Measurements from ENCODE around the gene PFKL.
"Not testable (repeated sequence)": the region's sequence is repeated elsewhere in the genome, so short reads cannot be mapped to it uniquely, and the experiment has no call there.

The PFKL gene

DNA sequence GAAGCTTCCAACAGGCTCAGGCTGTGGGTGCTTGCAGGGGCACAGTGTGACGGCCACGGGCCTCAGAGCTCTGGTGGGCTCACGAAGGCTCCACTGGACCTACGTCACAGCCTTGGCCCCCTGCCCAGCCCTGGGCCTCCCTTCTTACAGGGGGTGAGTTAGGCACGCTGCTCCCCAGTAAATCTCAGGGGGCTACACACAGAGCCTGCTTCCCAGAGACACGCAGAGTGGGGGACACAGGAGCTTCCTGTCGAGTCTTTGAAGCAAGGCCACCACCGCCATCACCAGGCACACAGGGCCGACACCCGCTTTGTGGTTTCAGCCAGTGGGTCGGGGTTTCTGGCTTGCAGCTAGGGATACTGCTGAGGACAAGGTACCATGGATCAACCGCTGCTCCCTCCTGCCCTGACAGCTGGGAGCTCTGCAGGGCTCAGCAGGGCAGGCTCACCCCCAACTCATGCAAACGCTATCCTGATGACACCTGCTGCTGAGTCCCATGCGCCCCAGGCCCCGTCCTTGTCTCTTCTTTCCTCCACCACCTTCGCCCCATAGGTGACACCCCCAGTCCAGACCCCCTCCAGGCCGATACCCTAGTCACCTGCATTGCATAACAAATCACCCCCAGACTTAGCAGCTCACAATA is 44.8 kb downstream of the PFKL start:
- DNase-seq (ENCODE audit: low read depth in 2 of 2): no peak

DNA sequence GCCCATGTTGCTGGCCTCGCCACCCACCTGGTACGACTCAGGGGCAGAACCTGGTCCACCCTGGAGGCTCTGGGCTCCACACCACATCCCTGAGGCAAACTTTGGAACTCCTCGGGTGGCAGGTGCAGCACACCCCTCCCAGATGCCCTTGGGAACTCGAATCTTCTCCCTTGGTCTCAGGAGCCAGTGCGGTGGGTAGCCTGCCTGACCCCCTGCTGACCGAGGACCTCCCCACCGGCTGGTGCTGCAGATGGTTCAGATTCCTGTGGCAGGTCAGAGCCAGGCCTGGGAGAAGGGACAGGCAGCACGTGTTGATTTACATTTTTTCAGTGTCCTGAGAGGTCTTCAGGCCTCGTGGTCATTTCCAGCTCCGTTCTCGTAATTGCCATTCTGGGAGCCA is 45.6 kb downstream of the PFKL start:
- DNase-seq (ENCODE audit: low read depth in 2 of 2): no peak

DNA sequence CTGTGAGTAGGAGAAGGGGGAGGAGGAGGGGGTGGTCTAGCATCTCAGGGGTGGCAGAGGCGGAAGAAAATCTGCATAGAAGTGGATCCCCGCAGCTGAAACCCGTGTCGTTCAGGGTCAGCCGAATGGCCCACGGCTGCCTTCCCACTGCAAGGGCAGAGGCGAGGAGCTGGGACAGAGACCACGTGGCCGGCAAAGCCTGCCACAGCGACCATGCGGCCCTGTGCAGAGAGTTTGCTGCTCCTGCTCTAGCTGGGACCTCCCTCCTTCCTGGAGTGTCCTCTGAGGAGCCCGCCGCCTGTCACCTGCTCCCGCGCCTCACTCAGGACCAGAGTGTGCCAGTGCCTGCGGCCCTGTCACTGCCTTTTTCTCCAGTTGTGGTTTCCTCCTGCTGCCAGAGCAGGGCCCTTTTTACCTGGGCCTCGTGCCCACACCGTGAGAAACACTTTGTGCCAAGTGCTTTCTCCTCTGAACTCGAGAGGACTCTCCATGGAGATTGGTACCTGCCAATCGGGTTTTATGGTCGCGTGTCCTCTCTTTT is 48.1 kb downstream of the PFKL start:
- DNase-seq (ENCODE audit: low read depth in 2 of 2): no peak

DNA sequence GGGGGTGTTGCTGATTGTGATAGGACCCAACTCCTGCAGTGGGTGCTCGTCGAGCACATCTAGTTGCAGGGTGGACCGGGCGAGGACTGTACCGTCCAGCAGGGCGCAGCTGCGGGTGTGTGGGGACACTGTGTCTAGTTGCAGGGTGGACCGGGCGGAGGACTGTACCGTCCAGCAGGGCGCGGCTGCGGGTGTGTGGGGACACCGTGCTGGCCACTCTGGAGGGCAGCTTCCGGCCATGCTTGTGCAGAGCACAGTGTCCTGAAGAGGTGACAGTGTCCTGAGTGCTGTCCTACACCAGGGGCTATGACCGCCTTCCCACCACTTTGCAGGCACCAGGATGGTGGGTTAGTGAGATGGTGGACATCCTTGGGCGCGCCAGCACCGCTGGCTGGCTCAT is 49.0 kb downstream of the PFKL start:
- no peak for DNase-seq (ENCODE audit: low read depth in 2 of 2)

DNA sequence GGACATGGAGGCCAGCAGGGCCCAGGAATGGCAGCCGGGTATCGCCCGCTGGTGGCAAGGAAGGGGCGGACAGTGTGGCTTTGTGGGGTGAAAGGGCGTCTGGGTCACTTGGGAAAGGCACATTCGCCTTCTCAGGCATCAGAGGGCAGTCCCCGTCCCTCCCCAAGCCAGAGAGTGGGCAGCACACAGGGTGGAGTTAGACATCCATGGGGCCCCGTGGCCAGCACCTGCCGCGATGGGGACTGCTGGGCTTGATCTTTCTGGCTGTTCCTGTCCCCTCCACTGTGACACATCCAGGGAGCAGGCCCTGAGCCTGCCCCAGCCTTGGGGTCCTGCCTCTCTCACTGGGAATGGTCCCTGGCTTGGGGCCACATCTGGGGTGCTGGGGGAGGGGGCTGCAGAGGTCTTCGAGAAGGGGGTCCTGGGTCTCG is 49.6 kb downstream of the PFKL start:
- DNase-seq (ENCODE audit: low read depth in 2 of 2): no peak

DNA sequence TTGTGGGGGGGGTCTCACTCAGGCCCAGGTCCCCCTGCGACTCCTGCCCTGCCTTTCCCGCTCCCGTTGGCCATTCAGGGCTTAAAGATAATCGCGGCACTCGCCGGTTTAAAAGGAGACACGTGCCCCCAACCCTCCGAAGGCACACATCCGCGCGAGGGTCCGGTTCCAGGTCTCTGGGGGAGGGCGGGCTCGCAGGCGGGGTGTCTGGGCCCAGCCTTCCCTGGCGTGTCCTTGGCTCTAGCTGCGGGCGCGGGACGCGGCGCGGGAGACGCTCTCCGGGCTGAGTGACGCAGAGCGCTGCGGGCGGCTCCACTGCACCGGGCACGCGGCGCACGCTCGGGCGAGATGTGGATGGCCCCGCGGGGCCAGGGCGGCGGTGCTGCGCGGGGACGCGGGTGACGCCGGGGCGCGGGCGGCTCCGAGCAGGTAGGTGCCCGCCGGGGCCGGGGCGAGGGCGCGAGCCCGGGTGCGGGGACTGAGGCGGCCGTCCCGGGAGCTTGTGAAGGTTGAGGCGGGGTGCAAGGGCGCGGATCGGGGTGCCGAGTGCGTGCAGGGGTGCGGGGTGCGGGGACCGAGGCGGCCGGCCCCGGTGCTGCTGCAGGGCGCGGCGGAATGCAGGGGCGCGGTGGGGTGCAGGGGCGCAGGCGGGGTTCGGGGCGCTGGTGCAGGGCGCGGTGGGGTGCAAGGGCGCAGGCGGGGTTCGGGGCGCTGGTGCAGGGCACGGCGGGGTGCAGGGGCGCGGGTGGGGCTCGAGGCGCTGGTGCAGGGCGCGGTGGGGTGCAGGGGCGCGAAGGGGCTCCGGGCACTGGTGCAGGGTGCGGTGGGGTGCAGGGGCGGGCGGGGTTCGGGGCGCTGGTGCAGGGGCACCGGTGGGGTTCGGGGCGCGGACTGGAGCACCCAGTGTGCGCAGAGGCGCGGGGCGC is 50.3 kb downstream of the PFKL start:
- DNase-seq (ENCODE audit: low read depth in 2 of 2): no peak

DNA sequence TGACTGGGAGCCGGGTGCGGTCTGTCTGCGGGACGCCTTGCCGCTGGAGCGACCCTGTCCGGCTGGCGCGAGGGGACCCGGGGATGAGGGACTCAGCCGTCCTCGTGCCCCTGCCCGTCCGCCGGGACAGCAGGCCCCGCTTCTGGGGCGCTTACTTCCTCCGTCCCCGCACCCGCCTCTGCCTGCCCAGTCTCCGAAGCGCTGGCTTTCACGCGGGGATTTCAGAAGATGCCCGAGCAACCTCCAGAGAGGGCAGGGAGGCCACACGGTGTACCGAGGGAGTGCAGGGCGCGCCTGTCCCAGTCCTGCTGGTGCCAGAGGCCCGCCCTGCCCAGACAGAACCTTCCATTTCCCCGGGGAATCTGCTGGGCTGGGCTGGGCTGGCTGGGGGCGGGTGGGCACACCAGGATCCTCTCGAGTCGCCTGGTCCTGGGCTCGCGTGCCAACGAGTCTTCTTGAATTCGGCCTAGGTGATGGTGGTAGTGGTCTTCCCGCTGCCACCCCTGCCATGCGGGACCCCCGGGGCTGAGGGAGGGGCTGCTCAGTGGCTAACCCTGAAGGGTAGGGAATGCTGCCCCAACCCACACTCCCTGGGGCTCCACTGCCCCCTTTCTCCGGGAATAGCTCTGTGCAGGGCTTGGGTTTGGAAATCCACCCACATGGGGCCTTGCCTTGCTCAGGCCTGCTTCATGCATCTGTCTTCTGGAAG is 51.1 kb downstream of the PFKL start:
- DNase-seq (ENCODE audit: low read depth in 2 of 2): no peak

DNA sequence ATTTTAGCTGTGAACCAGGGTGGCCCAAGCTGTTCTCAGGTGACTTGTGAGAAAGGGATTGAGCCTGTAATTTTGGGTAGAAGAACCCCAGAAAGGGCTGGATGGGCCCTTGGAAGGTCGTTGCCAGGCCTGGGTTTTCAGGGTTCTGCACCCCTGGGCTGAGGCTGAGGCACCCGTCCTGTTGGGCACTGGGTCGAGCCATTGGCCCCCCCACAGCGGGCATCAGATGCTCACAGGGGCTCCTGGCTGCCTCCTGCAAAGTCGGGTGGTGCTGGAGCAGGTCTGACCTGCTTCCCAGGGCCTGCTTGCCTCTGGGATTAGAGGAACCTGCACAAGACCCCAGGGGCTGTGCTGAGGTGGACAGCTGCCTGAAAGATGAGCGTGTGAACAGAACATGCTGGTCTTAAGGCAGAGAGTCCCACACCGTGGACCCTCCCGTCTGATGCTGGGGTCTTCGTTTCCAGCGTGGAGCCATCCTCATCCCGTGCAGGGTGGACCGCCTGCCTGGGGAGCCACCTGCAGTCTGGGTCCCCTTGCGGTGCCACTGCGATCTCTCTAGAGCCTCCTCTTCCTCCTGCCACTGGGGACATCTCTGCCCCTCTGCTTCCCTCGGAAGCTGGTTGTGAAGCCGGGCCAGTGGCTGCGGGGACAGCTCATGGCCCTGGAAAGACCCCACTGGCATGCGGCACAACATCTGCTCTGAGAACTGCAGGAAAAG is 51.8 kb downstream of the PFKL start:
- DNase-seq (ENCODE audit: low read depth in 2 of 2): no peak

DNA sequence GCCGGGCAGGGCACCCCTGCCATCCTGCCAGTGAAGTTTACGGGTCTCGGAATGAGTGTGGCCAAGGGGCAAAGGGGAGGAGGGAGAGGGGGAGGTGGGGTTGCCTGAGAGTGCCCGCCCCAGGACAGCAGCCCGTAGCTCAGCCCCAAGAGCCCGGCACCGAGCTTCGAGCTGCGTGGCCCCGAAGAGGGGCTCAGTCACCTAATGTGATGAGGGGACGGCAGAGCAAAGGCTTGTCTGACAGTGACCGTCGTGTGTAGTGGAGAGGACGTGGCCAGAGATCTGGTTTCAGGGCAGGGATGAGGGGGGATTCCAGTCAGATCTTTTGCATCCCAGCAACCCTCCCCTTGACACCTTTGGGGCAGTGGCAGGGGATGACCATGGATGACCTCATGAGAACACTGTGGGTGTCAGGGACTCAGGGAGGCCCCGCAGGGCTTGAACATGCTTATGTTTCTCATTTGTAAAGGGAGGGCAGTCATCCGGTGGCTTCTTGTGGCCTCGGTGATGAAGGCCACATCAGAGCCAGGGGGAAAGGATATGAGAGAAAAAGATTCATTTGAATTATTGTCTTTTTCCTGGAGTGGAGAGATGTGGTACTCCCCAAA is 52.5 kb downstream of the PFKL start:
- DNase-seq (ENCODE audit: low read depth in 2 of 2): no peak

DNA sequence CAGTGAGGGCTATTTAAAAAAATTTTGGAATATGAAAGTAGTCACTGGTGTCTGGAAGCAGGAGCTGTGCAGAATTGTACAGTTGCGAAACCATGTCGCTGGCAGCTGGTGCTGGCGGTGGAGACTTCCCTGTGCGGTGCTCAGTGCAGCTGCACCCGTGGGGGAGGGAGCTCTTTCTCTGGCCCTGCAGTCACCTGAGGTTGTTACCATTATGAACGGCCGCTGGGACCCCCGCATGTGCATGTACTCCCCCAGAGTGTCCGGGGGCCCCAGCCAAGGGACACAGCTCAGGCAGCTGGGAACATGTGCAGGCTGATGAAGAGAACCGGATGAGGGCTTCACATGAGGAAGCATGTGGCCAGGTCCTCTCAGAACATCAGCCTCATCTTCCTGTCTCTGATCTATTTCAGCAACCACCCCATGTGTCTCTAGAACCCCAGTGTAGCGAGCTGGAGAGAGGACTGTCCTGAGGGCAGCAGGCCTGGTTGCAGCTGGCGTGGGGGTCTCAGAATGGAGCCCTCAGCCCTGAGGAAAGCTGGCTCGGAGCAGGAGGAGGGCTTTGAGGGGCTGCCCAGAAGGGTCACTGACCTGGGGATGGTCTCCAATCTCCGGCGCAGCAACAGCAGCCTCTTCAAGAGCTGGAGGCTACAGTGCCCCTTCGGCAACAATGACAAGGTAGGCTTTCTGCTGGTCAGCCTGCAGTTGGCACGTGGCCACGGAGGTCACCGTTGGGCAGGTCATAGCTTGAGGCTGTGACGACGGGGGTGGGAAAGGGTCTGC is 53.5 kb downstream of the PFKL start, which contains the start of gene TRPM2:
TSS of gene TRPM2 (plus strand) at position 431 of the 780 bp plus-strand sequence. CDS start at position 511, 80 bp downstream.
- DNase-seq (ENCODE audit: low read depth in 2 of 2): peak in 1 of 2 donors; percentile 21

DNA sequence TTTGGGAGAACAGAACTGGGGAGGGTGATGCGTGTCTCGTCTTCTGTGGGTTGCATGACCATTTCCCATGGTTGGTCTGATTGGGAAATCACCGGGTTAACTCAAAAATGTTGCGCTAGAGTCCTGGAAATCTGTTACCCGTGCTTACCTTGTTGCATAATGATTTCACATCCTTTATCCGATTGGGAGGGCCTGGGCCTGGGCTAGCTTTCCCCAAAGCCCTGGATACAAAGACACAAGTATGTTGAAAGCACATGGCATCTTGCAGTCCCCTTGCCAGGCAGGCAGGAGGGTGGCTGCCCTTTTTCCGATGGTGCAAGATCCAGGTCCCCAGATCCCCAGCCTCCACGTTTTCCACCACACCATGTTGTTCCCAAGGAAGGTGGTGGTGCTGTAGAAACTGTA is 54.1 kb downstream of the PFKL start:
- no peak for DNase-seq (ENCODE audit: low read depth in 2 of 2)

DNA sequence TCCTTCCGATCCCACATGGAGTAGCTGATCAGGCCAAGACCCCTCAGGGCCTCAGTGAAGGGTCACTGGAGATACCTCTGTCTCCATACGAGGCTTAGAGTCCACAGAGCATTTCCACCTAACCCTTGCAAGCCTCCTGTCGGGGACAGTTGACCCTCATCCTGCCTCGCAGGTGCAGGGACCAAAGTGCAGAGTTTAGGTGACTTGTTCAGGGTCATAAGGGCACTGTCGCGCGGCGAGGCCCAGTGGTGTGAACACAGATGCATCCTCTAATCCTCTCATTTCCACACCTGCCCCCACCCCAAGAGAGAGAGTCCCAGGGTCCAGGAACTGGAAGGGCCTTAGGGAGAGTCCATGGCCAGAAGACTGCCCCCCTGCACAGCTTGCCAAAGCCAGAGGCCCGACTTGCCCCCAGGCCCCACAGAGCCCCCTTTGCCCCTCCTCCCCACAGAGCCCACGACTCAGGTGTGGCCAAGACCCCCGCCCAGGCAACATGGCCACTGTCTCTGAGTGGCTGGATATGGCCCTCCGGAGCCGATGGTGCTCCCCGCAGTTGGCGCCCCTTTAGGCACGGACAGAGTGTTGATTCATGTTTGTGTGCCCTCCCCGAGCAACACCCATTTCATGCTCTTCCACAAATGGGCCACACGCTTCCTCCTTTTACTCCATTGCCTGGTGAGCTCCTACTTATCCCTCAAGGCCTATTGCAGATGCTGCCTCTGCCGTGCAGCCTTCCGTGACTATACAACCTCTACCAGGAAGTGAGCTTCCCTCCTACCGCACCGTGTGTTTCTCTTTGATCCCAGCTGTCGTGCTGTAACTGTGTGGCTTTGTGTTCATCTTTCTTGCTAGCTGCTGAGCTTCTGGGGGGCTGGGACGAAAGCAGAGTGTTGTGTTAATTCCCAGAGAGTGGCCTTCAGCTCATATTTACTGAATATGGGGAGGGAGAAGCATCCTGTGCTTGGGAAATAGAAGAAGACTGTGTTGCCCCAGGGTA is 55.2 kb downstream of the PFKL start:
- DNase-seq (ENCODE audit: low read depth in 2 of 2): no peak

DNA sequence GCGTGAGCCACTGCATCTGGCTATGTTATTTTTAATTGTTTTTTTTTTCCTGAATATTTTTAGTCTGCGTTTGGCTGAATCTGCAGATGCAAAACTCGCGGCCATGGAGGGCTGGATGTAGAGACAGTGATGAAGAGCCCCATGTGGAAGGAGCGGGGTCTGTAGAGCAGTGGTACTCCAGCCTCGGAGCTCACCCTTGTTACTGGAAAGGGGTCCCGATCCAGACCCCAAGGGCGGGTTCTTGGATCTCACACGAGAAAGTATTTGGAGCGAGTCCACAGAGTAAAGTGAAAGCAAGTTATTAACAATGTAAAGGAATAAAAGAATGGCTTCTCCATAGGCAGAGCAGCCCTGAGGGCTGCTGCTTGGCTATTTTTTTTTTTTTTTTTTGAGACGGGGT is 56.3 kb downstream of the PFKL start:
- DNase-seq (ENCODE audit: low read depth in 2 of 2): no peak

DNA sequence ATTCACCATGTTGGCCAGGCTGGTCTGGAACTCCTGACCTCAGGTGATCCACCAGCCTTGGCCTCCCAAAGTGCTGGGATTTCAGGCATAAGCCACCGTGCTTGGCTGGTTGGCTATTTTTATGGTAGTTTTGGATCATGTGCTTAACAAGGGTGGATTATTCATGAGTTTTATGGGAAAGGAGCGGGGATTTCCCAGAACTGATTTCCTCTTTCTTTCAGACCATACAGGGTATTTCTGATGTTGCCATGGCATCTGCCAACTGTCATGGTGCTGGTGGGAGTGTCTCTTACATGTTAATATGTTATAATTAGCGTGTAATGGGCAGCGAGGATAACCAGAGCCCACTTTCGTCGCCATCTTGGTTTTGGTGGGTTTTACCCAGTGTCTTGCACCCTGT is 56.8 kb downstream of the PFKL start:
- DNase-seq (ENCODE audit: low read depth in 2 of 2): no peak

DNA sequence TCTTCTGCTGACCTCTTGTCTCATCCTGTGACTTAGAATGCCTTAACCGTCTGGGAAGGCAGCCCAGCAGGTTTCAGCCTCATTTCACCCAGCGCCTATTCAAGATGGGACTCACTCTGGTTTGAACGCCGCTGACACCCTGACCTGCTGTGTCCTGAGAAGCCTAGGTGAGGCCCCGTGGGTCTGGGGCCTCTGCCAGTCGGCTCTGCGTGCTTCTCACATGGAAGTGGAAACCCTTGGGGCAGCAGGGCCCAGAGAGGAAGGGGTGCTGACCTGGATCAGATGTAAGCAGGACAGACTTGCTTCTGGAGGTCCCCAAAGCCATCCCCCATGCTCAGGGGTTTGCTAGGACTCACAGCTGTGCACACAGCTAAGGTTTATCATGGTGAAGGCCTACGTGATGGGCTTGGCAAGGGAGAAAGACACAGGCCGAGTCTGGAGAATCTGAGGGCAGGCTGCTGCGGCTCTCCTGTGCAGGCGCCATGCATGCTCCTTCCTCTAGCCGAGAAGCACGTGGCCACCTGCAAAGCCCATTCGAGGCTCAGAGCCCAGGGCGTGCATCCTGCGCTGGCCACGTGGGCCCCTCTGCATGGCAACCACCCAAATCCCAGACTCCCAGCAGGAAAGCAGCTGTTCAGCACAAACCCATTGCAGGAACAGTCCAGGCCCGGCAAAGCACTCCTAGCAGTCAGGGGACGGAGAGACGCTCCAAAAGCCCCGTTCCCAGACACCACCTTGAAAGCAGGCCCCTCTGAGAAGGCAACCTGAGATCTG is 57.4 kb downstream of the PFKL start:
- no peak for DNase-seq (ENCODE audit: low read depth in 2 of 2)

DNA sequence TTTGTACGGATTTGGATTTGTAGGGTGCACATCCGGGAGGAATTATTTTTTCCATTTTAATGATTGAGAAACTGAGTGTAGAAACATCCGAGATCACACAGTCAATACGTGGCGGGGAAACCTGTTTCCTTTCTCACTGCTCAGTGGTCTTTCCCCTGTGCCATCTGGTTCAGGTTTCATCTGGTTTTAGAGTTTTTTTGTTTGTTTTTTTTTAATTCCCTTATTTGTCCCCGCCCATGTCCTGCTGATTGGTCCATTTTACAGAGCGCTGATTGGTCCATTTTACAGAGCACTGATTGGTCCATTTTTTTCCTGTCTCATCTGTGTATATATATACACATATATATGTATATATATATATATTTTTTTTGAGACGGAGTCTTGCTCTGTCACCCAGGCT is 59.5 kb downstream of the PFKL start:
- no peak for DNase-seq (ENCODE audit: low read depth in 2 of 2)

DNA sequence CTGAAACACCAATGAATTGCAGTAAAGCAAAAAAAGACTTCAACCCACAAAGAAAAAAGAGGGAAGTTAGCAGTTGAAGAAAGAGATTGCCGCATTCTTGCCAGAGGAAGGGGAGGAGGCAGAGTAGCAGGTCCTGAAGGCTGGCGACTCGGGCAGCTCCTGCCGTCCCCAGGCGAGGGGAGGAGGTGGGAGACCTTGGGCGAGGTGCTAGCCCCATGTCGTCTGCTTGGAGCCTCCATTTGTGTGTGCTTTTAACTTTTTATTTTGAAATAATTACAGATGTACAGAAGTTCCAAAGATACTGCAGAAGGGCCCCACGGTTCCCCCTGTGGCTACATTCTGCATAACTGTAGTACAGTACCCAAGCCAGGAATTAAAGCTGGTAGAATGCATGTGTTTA is 60.3 kb downstream of the PFKL start:
- no peak for DNase-seq (ENCODE audit: low read depth in 2 of 2)

DNA sequence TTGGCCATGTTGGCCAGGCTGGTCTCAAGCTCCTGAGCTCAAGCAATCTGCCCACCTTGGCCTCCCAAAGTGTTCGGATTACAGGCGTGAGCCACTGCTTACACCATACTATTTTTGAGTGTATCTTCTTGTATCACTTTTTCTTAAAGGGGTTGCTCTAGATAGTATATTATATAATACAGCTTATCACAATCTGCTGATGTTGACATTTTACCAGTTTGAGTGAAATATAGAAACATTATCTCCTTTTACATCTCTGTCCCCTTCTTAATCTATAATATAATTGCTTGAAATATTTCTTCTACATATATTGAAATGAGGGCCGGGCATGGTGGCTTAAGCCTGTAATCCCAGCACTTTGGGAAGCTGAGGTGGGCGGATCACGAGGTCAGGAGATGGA is 62.0 kb downstream of the PFKL start:
- DNase-seq (ENCODE audit: low read depth in 2 of 2): not testable (repeated sequence)
